CD4-positive, alpha-beta T cell (primary cell): ENCODE data around the gene NPAS3. TPM values are rescaled to one million over a fixed set of nuclear protein-coding genes. Genes with fewer than 3 reads are reported as not detected.

Experiments
- ATAC-seq: fragments of 200-7000 bp; cut with Tn5 transposase; one replicate; pipeline ENCODE4 v1.10.0; 2022; ENCODE audit warnings: mild to moderate bottlenecking; ENCODE audit not compliant: poor library complexity
- CTCF ChIA-PET: fragments of 350-600 bp; sonication (Branson Sonifier 250); formaldehyde crosslinking; loops from one replicate; lab custom pipeline; 2021; ENCODE audit warnings: antibody characterized with exemption, inconsistent platforms; lab: Charles Lee
- POLR2A ChIA-PET: fragments of 350-600 bp; sonication (Branson Sonifier 250); formaldehyde crosslinking; loops from one replicate; lab custom pipeline; 2021; ENCODE audit warnings: antibody characterized with exemption, inconsistent platforms; lab: Charles Lee
- DNase-seq, 14 experiments: peaks; one replicate each; pipeline ENCODE4 v3.0.0-alpha.2; 2013 to 2020; ENCODE audit warnings: mixed read lengths in 2 of 14
- H3K27ac ChIP-seq, 2 donors: one replicate each; pipeline versions ENCODE4 v1.5.1 to v1.7.0; 2013; ENCODE audit warnings: low read length in 2 of 2, low read depth in 1 of 2, mild to moderate bottlenecking in 1 of 2
- H3K27me3 ChIP-seq, 2 experiments: 1 replicate in 1 of 2; 2 replicates in 1 of 2; pipeline versions ENCODE4 v1.6.1 to v1.7.0; 2013; ENCODE audit warnings: low read length in 2 of 2, control low read depth in 1 of 2, mild to moderate bottlenecking in 1 of 2, moderate library complexity in 1 of 2; ENCODE audit not compliant: insufficient read depth in 2 of 2, control insufficient read depth in 1 of 2
- H3K36me3 ChIP-seq: one replicate; pipeline ENCODE4 v1.6.1; 2013; ENCODE audit warnings: low read length, control low read depth; ENCODE audit not compliant: insufficient read depth
- H3K4me1 ChIP-seq: one replicate; pipeline ENCODE4 v1.6.1; 2013; ENCODE audit warnings: low read length, control low read depth; ENCODE audit not compliant: insufficient read depth
- H3K4me3 ChIP-seq: one replicate; pipeline ENCODE4 v1.5.1; 2013; ENCODE audit warnings: mild to moderate bottlenecking, low read length, moderate library complexity
- H3K9me3 ChIP-seq, 2 experiments: 1 replicate in 1 of 2; 2 replicates in 1 of 2; pipeline versions ENCODE4 v1.6.1 to v1.7.0; 2013; ENCODE audit warnings: low read length in 2 of 2, mild to moderate bottlenecking in 2 of 2, control low read depth in 1 of 2, moderate library complexity in 1 of 2; ENCODE audit not compliant: control insufficient read depth in 1 of 2, insufficient read depth in 1 of 2
- H3K27ac Mint-ChIP-seq: one replicate; pipeline ENCODE4 v1.8.0; 2020; ENCODE audit warnings: mixed read lengths
- H3K27me3 Mint-ChIP-seq: one replicate; pipeline ENCODE4 v1.8.0; 2021; ENCODE audit warnings: mixed read lengths
- H3K36me3 Mint-ChIP-seq: one replicate; pipeline ENCODE4 v1.8.0; 2021; ENCODE audit warnings: low read depth, mixed read lengths
- H3K4me1 Mint-ChIP-seq: one replicate; pipeline ENCODE4 v1.8.0; 2021; ENCODE audit warnings: low read depth, mixed read lengths
- H3K4me3 Mint-ChIP-seq: one replicate; pipeline ENCODE4 v1.8.0; 2020; ENCODE audit warnings: mild to moderate bottlenecking, mixed read lengths
- H3K9me3 Mint-ChIP-seq: one replicate; pipeline ENCODE4 v1.8.0; 2020; ENCODE audit warnings: mixed read lengths
- intact Hi-C, 2 experiments: fragments of 100-400 bp; cut with DNase I in 1 of 2; cut with micrococcal nuclease in 1 of 2; formaldehyde crosslinking; loops; one replicate each; pipeline versions ENCODE4 v1.15.1 to v1.9.0; 2023 to 2025; cut with DNase I, micrococcal nuclease
- total RNA-seq, 174 experiments: library from RNA in 2 of 174; stranded (reverse) in 2 of 174; gene quantifications; one replicate each; pipeline ENCODE4 v1.2.3 and lab custom pipeline; 2021 to 2026
- TF ChIP-seq, protein P1 (sequence below): fragments of 200-600 bp; IDR thresholded peaks from one replicate; pipeline ENCODE4 v1.8.0; 2022; ENCODE audit warnings: antibody characterized with exemption, mild to moderate bottlenecking

The NPAS3 gene
- total RNA-seq, 2 experiments from 2014 or later = not detected

GRCh38 chr14:33134975-33135374, 196.3 kb downstream of the NPAS3 start:
- Histone ChIP-seq H3K27ac (no peak overlapping the region), H3K27me3 (no peaks in the 10 kb centered on the region), H3K36me3 (no peaks in the 10 kb centered on the region), H3K4me3 (no peak overlapping the region), H3K9me3 (no peaks in the 10 kb centered on the region), H3K4me1 (no peaks in the 10 kb centered on the region)
- H3K4me1 Mint-ChIP-seq = no peaks in the 10 kb centered on the region
- H3K36me3 Mint-ChIP-seq = no peaks in the 10 kb centered on the region
- peaks cover 2% of the 10 kb centered on the region for H3K9me3 Mint-ChIP-seq
- ATAC-seq = no peak
- TF ChIP-seq, protein P1, sequence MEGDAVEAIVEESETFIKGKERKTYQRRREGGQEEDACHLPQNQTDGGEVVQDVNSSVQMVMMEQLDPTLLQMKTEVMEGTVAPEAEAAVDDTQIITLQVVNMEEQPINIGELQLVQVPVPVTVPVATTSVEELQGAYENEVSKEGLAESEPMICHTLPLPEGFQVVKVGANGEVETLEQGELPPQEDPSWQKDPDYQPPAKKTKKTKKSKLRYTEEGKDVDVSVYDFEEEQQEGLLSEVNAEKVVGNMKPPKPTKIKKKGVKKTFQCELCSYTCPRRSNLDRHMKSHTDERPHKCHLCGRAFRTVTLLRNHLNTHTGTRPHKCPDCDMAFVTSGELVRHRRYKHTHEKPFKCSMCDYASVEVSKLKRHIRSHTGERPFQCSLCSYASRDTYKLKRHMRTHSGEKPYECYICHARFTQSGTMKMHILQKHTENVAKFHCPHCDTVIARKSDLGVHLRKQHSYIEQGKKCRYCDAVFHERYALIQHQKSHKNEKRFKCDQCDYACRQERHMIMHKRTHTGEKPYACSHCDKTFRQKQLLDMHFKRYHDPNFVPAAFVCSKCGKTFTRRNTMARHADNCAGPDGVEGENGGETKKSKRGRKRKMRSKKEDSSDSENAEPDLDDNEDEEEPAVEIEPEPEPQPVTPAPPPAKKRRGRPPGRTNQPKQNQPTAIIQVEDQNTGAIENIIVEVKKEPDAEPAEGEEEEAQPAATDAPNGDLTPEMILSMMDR = no peak
- ChIA-PET POLR2A (no interaction called here), CTCF (no interaction called here)
- H3K27me3 Mint-ChIP-seq = no peaks in the 10 kb centered on the region
- no peak overlapping the region for H3K4me3 Mint-ChIP-seq
- H3K27ac Mint-ChIP-seq = no peak overlapping the region
- no peak for DNase-seq
- intact Hi-C loops = no loop called here

GRCh38 chr14:33150666-33151428, 212.2 kb downstream of the NPAS3 start:
- TF ChIP-seq, protein P1 = no peak
- Mint-ChIP-seq H3K27ac (no peak overlapping the region), H3K4me3 (no peak overlapping the region), H3K4me1 (no peaks in the 10 kb centered on the region), H3K27me3 (no peaks in the 10 kb centered on the region), H3K36me3 (no peaks in the 10 kb centered on the region), H3K9me3 (peaks cover 6% of the 10 kb centered on the region)
- CTCF ChIA-PET = no interaction called here
- Histone ChIP-seq H3K4me1 (no peaks in the 10 kb centered on the region), H3K4me3 (no peak overlapping the region), H3K9me3 (peaks cover 0 to 4% of the 10 kb centered on the region in 2 experiments), H3K36me3 (no peaks in the 10 kb centered on the region), H3K27ac (no peak overlapping the region), H3K27me3 (no peaks in the 10 kb centered on the region)
- DNase-seq (no peak), ATAC-seq (no peak)
- POLR2A ChIA-PET = no interaction called here
- intact Hi-C loops = no loop called here

- H3K36me3 ChIP-seq = no peaks in the 10 kb centered on the region
- peaks cover 0 to 3% of the 10 kb centered on the region in 2 experiments for H3K9me3 ChIP-seq
- ATAC-seq (no peak), DNase-seq (no peak)
- no peaks in the 10 kb centered on the region for H3K4me1 Mint-ChIP-seq
- H3K4me3 Mint-ChIP-seq = no peak overlapping the region
- POLR2A ChIA-PET = no interaction called here
- no peaks in the 10 kb centered on the region for H3K9me3 Mint-ChIP-seq
- no peaks in the 10 kb centered on the region for H3K36me3 Mint-ChIP-seq
- TF ChIP-seq, protein P1 = no peak
- no peaks in the 10 kb centered on the region for H3K27me3 Mint-ChIP-seq
- no peak overlapping the region for H3K4me3 ChIP-seq
- intact Hi-C loops = no loop called here
- no peaks in the 10 kb centered on the region for H3K4me1 ChIP-seq
- no peaks in the 10 kb centered on the region for H3K27me3 ChIP-seq
- no peak overlapping the region for H3K27ac ChIP-seq
- H3K27ac Mint-ChIP-seq = no peak overlapping the region
- CTCF ChIA-PET = no interaction called here
These were observed 224.4 kb downstream of the NPAS3 start for GRCh38 chr14:33163109-33163508.
